Panc1 (cell line): Measurements from ENCODE around the gene ANTXR1. TPM values are rescaled to one million over a fixed set of nuclear protein-coding genes. Genes with fewer than 3 reads are reported as not detected.

Experiments used
- ATAC-seq: fragments of 200-7000 bp; cut with Tn5 transposase; 2 replicates; pipeline ENCODE4 v1.9.1; 2020; ENCODE audit warnings: mild to moderate bottlenecking, moderate library complexity
- BruUV-seq: library from RNA; stranded (reverse); fragments of 400-500 nt; replicated peaks from 2 replicates; lab custom pipeline; 2021; lab: Mats Ljungman, UMichigan
- CTCF ChIA-PET: fragments of 300-600 bp; sonication (Branson Sonifier 250); formaldehyde crosslinking; loops from one replicate; lab custom pipeline; 2022; ENCODE audit warnings: antibody characterized with exemption; lab: Charles Lee
- POLR2A ChIA-PET: fragments of 300-600 bp; sonication (Branson Sonifier 250); formaldehyde crosslinking; loops from one replicate; lab custom pipeline; 2022; ENCODE audit warnings: antibody characterized with exemption; lab: Charles Lee
- DNase-seq: peaks from one replicate; pipeline ENCODE4 v3.0.0-alpha.2; 2010; ENCODE audit warnings: low read depth, low spot score
- H3K27ac ChIP-seq: 2 replicates; pipeline ENCODE4 v1.5.1; 2011; ENCODE audit warnings: mild to moderate bottlenecking, low read length, inconsistent platforms
- H3K27me3 ChIP-seq: fragments of 200-500 bp; sonication (Bioruptor generic); 2 replicates; pipeline ENCODE4 v1.6.0; 2014; ENCODE audit warnings: low read length, inconsistent platforms; ENCODE audit not compliant: control insufficient read depth, insufficient read depth
- H3K36me3 ChIP-seq: fragments of 200-500 bp; sonication (Bioruptor generic); 2 replicates; pipeline ENCODE4 v1.5.1; 2014; ENCODE audit warnings: inconsistent platforms, mild to moderate bottlenecking, low read length, moderate library complexity; ENCODE audit not compliant: control insufficient read depth, insufficient read depth
- H3K4me1 ChIP-seq: 2 replicates; pipeline ENCODE4 v1.5.1; 2011; ENCODE audit warnings: inconsistent platforms, mild to moderate bottlenecking, low read length, moderate library complexity; ENCODE audit not compliant: control insufficient read depth, insufficient read depth
- H3K4me3 ChIP-seq, 2 experiments: 2 replicates each; pipeline ENCODE4 v1.5.1; 2011 to 2012; ENCODE audit warnings: low read depth in 2 of 2, low read length in 2 of 2, mild to moderate bottlenecking in 2 of 2, inconsistent platforms in 1 of 2, moderate library complexity in 1 of 2
- H3K9me3 ChIP-seq: fragments of 200-500 bp; sonication (Bioruptor generic); 2 replicates; pipeline ENCODE4 v1.5.1; 2014; ENCODE audit warnings: low read depth, mild to moderate bottlenecking, inconsistent platforms, low read length, moderate library complexity; ENCODE audit not compliant: control insufficient read depth, insufficient read depth
- POLR2AphosphoS5 ChIP-seq: IDR thresholded peaks from 2 replicates; pipeline ENCODE4 v1.6.1; 2012; ENCODE audit warnings: mild to moderate bottlenecking, low read depth, low read length, moderate library complexity
- SIN3A ChIP-seq: IDR thresholded peaks from 2 replicates; pipeline ENCODE4 v1.6.1; 2012; ENCODE audit warnings: low read depth, mild to moderate bottlenecking, low read length, moderate library complexity, borderline replicate concordance; ENCODE audit not compliant: insufficient read depth
- TCF7L2 ChIP-seq: IDR thresholded peaks from 2 replicates; pipeline ENCODE4 v1.6.1; 2011; ENCODE audit warnings: mild to moderate bottlenecking, low read depth, low read length, inconsistent platforms
- in situ Hi-C: cut with HindIII; loops from 2 replicates; pipeline ENCODE4 v1.10.0; 2016; ENCODE audit warnings: low sequenced_read_pairs, low pct_unique_long_range_greater_than_20kb
- intact Hi-C: fragments of 100-400 bp; cut with micrococcal nuclease; formaldehyde crosslinking; loops from one replicate; pipeline ENCODE4 v1.10.0; 2022; ENCODE audit not compliant: unreplicated experiment
- total RNA-seq: library from RNA; stranded (reverse); gene quantifications from one replicate; pipeline ENCODE4 v1.2.1, GENCODE V29; 2021; ENCODE audit not compliant: unreplicated experiment
- TF ChIP-seq, protein P1 (sequence below): fragments of 450-650 bp; IDR thresholded peaks from 2 replicates; pipeline ENCODE4 v1.5.1; 2017; ENCODE audit warnings: mild to moderate bottlenecking
- TF ChIP-seq, protein P2 (sequence below), 2 experiments: IDR thresholded peaks; 2 replicates each; pipeline ENCODE4 v1.6.1; 2011 to 2012; ENCODE audit warnings: low read depth in 2 of 2, control low read depth in 1 of 2, low read length in 1 of 2, mild to moderate bottlenecking in 1 of 2, moderate library complexity in 1 of 2; ENCODE audit not compliant: insufficient read depth in 1 of 2

ANTXR1 gene
- total RNA-seq, 1 experiment from 2014 or later = 132 TPM

DNA sequence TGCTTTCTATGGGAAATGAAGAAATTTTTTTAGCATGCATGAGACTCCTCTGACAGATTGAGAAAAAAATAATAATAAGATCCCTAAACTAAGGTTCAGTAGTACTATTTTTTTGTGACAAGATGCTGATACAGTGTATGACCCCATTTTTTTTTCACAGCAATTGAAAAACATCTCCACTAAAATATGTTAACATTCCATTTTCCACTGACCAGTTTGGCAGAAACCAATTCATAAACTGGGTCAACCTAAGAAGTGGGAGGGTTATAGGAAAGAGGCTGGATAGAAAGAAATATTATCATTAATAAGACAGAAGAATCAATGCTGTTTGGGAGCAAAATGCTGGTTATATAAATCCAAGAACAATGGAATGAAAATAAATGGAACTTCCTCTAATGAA lies 182.7 kb downstream of the ANTXR1 start:
- H3K4me1 ChIP-seq = no peaks in the 10 kb centered on the region
- ChIA-PET POLR2A (no interaction called here), CTCF (no interaction called here)
- ATAC-seq (no peak), DNase-seq (no peak)
- peaks cover 8% of the 10 kb centered on the region for H3K36me3 ChIP-seq
- H3K27ac ChIP-seq = no peak overlapping the region
- TF ChIP-seq, protein P1, sequence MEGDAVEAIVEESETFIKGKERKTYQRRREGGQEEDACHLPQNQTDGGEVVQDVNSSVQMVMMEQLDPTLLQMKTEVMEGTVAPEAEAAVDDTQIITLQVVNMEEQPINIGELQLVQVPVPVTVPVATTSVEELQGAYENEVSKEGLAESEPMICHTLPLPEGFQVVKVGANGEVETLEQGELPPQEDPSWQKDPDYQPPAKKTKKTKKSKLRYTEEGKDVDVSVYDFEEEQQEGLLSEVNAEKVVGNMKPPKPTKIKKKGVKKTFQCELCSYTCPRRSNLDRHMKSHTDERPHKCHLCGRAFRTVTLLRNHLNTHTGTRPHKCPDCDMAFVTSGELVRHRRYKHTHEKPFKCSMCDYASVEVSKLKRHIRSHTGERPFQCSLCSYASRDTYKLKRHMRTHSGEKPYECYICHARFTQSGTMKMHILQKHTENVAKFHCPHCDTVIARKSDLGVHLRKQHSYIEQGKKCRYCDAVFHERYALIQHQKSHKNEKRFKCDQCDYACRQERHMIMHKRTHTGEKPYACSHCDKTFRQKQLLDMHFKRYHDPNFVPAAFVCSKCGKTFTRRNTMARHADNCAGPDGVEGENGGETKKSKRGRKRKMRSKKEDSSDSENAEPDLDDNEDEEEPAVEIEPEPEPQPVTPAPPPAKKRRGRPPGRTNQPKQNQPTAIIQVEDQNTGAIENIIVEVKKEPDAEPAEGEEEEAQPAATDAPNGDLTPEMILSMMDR = no peak
- no peak overlapping the region for H3K4me3 ChIP-seq
- no TSS peak for BruUV-seq
- H3K9me3 ChIP-seq = no peaks in the 10 kb centered on the region
- in situ Hi-C loops (no loop called here), intact Hi-C loops (no loop called here)
- no peaks in the 10 kb centered on the region for H3K27me3 ChIP-seq

DNA sequence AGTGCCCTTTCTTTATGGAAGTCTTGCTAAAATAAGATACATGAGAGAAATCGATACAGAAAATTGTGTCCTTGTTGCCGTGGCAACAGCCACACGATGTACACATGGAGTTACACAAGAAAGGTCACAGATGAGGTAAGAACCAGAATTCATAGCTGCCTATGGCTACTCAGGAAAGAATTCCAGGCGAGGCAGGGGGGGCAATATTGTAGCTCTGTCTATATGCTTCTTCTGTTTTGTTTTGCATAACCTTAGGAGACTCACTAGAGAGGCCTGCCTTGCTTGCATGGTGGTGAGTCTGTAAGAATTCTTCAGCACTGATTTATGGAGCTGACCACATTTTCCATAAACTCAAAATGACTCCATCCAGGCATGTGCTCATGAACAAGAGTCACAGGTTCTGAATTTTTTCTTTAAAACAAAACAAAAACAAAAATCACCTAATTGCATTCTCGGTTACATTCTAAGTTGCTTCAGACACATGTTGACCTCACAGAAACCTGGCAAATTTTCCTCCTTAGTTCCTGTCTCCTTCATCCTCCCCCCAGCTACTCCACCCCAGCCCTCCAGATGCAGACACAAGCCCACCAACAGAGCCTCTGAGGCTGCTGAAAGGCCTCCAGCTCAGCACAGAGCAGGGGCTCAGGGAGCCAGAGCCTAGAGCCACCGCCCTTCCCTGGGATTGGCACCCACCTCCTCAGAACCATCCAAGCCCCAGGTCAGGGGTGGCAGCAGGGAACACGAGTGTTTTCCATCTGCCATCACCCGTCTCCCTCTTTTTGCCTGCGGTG lies 183.5 kb downstream of the ANTXR1 start:
- ATAC-seq = no peak
- no peak for DNase-seq
- CTCF ChIA-PET = no interaction called here

More for the DNA sequence above, 183.5 kb downstream of the ANTXR1 start:
- Histone ChIP-seq H3K4me1 (no peaks in the 10 kb centered on the region), H3K27ac (no peak overlapping the region), H3K36me3 (peaks cover 6% of the 10 kb centered on the region), H3K4me3 (no peak overlapping the region), H3K9me3 (no peaks in the 10 kb centered on the region), H3K27me3 (no peaks in the 10 kb centered on the region)
- POLR2A ChIA-PET = no interaction called here
- TF ChIP-seq, protein P2, sequence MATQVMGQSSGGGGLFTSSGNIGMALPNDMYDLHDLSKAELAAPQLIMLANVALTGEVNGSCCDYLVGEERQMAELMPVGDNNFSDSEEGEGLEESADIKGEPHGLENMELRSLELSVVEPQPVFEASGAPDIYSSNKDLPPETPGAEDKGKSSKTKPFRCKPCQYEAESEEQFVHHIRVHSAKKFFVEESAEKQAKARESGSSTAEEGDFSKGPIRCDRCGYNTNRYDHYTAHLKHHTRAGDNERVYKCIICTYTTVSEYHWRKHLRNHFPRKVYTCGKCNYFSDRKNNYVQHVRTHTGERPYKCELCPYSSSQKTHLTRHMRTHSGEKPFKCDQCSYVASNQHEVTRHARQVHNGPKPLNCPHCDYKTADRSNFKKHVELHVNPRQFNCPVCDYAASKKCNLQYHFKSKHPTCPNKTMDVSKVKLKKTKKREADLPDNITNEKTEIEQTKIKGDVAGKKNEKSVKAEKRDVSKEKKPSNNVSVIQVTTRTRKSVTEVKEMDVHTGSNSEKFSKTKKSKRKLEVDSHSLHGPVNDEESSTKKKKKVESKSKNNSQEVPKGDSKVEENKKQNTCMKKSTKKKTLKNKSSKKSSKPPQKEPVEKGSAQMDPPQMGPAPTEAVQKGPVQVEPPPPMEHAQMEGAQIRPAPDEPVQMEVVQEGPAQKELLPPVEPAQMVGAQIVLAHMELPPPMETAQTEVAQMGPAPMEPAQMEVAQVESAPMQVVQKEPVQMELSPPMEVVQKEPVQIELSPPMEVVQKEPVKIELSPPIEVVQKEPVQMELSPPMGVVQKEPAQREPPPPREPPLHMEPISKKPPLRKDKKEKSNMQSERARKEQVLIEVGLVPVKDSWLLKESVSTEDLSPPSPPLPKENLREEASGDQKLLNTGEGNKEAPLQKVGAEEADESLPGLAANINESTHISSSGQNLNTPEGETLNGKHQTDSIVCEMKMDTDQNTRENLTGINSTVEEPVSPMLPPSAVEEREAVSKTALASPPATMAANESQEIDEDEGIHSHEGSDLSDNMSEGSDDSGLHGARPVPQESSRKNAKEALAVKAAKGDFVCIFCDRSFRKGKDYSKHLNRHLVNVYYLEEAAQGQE (IDR thresholded peaks at IDR 0.05; ENCODE audit: insufficient read depth in 1 of 2, low read depth in 2 of 2, low read length in 1 of 2) = no peak
- no peak for TF ChIP-seq POLR2AphosphoS5
- TF ChIP-seq TCF7L2 = no peak
- TF ChIP-seq SIN3A = no peak
- TF ChIP-seq, protein P1 = no peak
- intact Hi-C loops = no loop called here
- in situ Hi-C loops = no loop called here
- no TSS peak for BruUV-seq
